HuH-7 (cell line): Measurements from ENCODE around the gene SLC16A12.

Source experiments
- DNase-seq: peaks from one replicate; pipeline ENCODE4 v3.0.0; 2011; ENCODE audit warnings: low spot score

Gene SLC16A12

GRCh38 chr10:89513206-89513605 is 22.2 kb downstream of the SLC16A12 start:
- DNase-seq, result no peak

- no peak for DNase-seq
Measured at GRCh38 chr10:89505640-89506275, 29.6 kb downstream of the SLC16A12 start.

- DNase-seq, result no peak
Measured at GRCh38 chr10:89504691-89505090, 30.7 kb downstream of the SLC16A12 start.

GRCh38 chr10:89503652-89504370 is 31.6 kb downstream of the SLC16A12 start:
- no peak for DNase-seq

GRCh38 chr10:89503151-89503550 is 32.2 kb downstream of the SLC16A12 start:
- no peak for DNase-seq

GRCh38 chr10:89502549-89502948 is 32.8 kb downstream of the SLC16A12 start:
- no peak for DNase-seq

GRCh38 chr10:89494575-89494974 is 40.8 kb downstream of the SLC16A12 start:
- no peak for DNase-seq

GRCh38 chr10:89494068-89494467 is 41.3 kb downstream of the SLC16A12 start:
- DNase-seq, result no peak

GRCh38 chr10:89491932-89492331 is 43.5 kb downstream of the SLC16A12 start:
- DNase-seq, result no peak

- DNase-seq, result no peak
Measured at GRCh38 chr10:89490596-89491335, 44.6 kb downstream of the SLC16A12 start.

- no peak for DNase-seq
Measured at GRCh38 chr10:89482256-89482655, 53.1 kb downstream of the SLC16A12 start.

- no peak for DNase-seq
Measured at GRCh38 chr10:89481662-89482061, 53.7 kb downstream of the SLC16A12 start.

- no peak for DNase-seq
Measured at GRCh38 chr10:89479771-89480446, 55.5 kb downstream of the SLC16A12 start.

- no peak for DNase-seq
Measured at GRCh38 chr10:89478739-89479654, 56.4 kb downstream of the SLC16A12 start.

- DNase-seq, result no peak
Measured at GRCh38 chr10:89478085-89478738, 57.2 kb downstream of the SLC16A12 start.

GRCh38 chr10:89476150-89476549 is 59.2 kb downstream of the SLC16A12 start:
- DNase-seq, result no peak

GRCh38 chr10:89475591-89475998 is 59.8 kb downstream of the SLC16A12 start:
- DNase-seq, result no peak

- no peak for DNase-seq
Measured at GRCh38 chr10:89475125-89475524, 60.3 kb downstream of the SLC16A12 start.

GRCh38 chr10:89474452-89474851 is 60.9 kb downstream of the SLC16A12 start:
- no peak for DNase-seq

GRCh38 chr10:89471110-89471809 is 64.1 kb downstream of the SLC16A12 start:
- no peak for DNase-seq
